ENCODE measurements around the gene NCAPD2.

DNA sequence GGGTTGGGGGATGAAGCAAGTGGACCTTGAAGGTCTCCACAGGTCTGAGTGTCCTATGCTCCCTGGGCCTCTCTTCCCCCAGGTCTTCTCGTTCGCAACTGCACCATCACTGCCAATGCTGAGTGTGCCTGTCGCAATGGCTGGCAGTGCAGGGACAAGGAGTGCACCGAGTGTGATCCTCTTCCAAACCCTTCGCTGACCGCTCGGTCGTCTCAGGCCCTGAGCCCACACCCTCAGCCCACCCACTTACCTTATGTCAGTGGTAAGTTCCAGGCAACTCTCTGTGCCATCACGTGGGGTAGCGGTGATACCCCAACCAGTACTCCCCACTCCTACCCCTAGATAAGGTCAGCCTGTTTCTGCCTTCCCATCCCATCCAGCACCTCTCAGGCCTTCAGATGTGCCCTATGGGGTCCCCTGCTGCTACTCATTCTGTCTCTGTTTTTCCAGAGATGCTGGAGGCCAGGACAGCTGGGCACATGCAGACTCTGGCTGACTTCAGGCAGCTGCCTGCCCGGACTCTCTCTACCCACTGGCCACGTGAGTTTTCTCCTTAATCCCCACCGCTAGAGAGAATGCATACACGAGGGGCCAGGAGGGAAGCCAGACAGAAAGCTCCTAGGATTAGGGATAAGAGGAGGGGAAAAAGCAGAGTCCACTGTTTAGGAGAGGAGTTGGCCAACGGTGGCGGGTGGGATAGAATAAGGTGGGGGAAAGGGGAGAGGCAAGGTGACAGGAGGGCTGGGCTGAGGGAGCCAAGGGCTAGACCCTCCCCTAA, 43.6 kb upstream of the NCAPD2 start:
- TF ChIP-seq ZNF274 (IDR thresholded peaks at IDR 0.05; ENCODE audit: low read depth, low read length) = no peak
- no peak for TF ChIP-seq YY1 (IDR thresholded peaks at IDR 0.05; ENCODE audit: insufficient read depth, insufficient read length)

Data from NT2/D1 (cell line).